WI38 (cell line): ENCODE measurements around the gene ZNF385C.

Experiments
- H3K4me3 ChIP-seq: 2 replicates; pipeline ENCODE4 v1.5.1; 2011; ENCODE audit warnings: low read depth, mild to moderate bottlenecking, control low read depth, low read length
- TF ChIP-seq, protein P1 (sequence below): IDR thresholded peaks from 2 replicates; pipeline ENCODE4 v1.5.1; 2012; ENCODE audit warnings: low read depth, mild to moderate bottlenecking, control low read depth, low read length

Gene ZNF385C

DNA sequence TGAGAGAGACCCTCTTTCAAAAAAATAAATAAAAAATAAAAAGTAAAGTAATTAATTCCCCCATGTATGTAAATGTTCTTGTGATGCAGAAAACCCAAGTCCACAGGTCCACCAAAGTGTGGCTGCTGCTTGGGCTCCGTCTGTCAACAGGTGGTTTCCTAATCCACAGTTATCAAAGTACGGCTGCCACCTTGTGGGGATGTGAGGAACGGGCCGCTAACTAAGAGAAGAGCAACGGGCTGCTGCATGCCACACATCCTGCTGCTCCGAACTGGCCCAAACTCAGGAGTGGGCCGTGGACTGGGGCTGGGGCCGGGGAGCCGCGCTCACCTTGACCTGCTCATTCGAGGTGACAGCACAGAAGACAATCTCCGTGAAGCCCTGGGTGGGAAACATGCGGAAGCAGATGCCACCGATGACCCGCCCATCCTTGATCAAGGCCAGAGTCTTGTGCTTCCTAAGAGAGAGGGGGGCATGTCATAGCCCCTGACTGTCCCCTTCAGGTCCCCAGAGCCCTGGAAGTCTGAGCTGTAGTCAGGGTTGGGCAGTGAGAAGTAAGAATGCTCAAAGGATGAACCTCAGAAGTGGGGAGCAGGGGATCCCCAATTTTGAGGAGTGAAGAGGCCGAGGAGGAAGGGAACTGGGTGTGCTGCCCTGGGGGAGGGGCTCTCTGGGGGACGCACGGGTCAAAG, 18.6 kb upstream of the ZNF385C start:
- H3K4me3 ChIP-seq, result no peak overlapping the region
- TF ChIP-seq, protein P1, sequence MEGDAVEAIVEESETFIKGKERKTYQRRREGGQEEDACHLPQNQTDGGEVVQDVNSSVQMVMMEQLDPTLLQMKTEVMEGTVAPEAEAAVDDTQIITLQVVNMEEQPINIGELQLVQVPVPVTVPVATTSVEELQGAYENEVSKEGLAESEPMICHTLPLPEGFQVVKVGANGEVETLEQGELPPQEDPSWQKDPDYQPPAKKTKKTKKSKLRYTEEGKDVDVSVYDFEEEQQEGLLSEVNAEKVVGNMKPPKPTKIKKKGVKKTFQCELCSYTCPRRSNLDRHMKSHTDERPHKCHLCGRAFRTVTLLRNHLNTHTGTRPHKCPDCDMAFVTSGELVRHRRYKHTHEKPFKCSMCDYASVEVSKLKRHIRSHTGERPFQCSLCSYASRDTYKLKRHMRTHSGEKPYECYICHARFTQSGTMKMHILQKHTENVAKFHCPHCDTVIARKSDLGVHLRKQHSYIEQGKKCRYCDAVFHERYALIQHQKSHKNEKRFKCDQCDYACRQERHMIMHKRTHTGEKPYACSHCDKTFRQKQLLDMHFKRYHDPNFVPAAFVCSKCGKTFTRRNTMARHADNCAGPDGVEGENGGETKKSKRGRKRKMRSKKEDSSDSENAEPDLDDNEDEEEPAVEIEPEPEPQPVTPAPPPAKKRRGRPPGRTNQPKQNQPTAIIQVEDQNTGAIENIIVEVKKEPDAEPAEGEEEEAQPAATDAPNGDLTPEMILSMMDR, result peak; percentile 78

DNA sequence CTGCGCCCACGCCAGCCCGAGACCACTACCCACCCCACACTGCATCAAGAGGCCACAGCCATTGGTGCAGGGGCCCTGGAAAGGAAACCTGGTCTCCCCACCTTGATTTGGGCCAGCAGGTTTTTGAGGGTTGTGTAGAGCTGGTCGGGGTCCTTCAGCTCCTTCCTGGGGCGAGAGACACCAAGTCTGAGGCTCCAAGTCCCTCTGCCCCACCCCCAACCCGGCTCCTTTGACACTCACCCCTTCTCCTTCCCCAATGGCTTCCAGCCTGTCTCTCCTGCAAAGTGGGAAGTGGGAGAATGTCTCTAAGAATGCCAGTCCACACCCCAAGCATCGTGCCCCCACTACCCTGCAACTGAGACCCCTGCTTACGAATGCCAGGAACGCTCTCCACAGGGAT, 15.8 kb upstream of the ZNF385C start:
- TF ChIP-seq, protein P1, result no peak
- no peak overlapping the region for H3K4me3 ChIP-seq

DNA sequence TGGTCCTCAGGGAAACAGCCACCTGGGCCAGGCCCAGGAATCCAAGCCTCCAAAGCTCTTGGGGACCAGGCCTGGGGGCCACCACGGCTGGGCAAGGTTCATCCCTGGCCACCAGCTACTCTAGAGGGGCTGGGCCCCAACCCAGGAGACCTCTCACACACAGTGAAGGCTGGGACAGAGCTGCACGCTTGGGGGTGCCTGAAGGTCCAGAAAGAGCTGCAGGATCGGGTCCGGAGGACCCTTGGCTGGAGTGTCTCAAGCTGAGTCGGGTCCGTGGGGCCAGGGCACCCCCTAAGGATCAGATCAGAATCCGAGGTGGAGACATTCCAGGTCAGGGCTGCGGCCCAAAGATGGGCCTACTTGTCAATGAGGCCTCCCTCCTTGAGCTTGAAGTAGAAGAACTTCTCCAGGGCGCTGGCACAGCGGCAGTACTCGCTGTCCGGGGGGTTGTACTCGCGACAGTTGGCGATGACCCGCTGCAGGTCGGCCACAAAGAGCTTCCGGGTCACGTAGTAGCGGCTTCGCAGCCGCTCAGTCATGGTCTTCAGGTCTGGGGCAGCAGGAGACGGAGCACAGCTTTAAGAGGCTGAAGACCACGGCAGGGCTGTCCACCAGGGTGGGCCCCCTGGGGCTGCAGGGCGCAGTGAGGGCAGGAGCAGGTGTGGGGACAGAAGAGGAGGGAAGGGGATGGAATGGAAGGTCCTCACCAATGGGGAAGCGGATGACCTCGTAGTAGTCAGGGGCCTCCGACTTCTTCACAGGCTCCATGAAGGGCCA, 15.2 kb upstream of the ZNF385C start:
- H3K4me3 ChIP-seq, result no peak overlapping the region
- TF ChIP-seq, protein P1, result no peak

DNA sequence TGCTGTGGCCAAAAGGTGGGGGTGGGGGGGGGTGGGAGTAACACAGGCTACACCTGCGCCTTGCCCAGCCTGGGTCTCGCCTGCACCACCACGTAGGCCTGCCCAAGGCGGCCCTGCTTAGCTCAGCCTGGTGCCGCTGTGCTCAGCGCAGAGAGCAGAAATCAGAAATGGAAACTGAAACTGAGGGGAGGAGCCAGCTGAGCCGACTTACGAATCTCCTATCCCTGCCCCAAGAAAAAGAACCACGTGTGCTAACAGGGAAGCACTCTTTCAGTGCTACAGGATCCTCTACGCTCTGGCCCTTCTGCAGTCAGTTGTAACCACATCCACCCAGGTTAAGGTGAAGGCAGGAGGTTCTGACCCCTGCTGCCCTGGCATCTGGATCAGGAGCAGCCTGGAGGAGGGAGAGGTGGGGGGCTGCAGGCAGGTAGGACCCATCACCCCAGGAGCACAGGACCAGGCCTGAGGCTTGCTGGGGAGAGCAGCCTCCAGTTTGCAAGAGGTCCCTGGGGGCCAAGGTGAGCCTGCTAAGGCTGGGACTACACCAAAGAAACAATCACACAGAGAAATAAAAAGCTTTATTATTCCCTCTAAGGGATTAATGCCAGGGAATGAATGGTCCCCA, 14.4 kb upstream of the ZNF385C start, which contains the start of gene DHX58:
Gene DHX58 (minus strand): TSS at position 163 of the 625 bp plus-strand sequence. CDS start 822 bp downstream, outside the sequence.
- TF ChIP-seq, protein P1, result no peak
- peak within 1 kb of the TSS; percentile 52 for H3K4me3 ChIP-seq

DNA sequence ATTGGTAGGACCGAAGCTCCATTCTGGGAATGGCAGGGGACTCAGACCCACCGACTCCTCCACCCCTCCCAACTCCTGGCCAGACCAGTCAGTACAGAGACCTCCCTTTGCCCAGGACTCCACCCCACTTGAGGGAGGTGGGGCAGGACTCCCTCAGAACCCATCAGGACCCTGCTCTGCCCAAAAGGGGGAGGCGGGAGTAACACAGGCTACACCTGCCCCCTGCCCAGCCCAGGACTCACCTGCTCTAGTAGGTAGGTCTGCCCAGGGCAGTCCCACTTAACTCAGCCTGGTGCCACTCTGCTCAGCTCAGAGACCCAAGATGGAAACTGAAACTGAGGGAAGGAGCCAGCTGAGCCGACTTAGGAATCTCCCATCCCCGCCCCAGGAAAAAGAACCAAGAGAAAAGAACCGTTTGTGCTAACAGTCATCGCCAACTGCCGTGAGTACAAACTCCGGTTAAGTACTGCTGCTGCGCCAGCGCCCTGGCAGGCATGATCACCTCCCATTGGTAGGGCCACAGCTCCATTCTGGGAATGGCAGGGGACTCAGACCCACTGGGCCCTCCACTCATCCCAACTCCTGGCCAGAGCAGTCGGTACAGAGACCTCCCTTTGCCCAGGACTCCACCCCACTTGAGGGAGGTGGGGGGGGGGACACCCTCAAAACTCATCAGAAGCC, 13.7 kb upstream of the ZNF385C start:
- peak overlapping the region; percentile 52 for H3K4me3 ChIP-seq
- TF ChIP-seq, protein P1, result no peak

DNA sequence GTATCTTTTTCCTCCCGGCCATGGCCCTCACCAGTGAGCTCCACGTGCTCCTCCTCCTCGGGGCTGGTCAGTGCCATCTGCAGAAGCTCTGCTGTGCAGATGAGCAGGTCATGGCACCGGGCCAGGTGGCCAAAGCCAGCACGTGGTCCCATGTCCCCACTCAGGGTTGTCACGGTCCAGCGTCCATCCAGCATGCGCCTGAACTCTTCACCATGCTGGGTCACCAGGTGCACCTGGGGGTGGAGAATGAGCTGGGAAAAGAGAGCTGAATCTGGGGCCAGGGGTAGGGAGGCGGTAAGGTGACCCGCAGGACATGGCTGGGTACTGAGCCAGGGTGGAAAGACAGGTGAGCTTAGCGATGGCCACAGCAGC, 13.0 kb upstream of the ZNF385C start:
- no peak overlapping the region for H3K4me3 ChIP-seq
- TF ChIP-seq, protein P1, result no peak
